HG03354 (cell line): Measurements from ENCODE around the gene CLCNKB.
"Not testable (repeated sequence)": the region's sequence is repeated elsewhere in the genome, so short reads cannot be mapped to it uniquely, and the experiment has no call there.

Experiments
- ATAC-seq: cut with Tn5 transposase; IDR thresholded peaks from one replicate; pipeline ENCODE4 v1.9.1; 2021; ENCODE audit warnings: mild to moderate bottlenecking; ENCODE audit not compliant: unreplicated experiment, poor library complexity, severe bottlenecking

The CLCNKB gene

DNA sequence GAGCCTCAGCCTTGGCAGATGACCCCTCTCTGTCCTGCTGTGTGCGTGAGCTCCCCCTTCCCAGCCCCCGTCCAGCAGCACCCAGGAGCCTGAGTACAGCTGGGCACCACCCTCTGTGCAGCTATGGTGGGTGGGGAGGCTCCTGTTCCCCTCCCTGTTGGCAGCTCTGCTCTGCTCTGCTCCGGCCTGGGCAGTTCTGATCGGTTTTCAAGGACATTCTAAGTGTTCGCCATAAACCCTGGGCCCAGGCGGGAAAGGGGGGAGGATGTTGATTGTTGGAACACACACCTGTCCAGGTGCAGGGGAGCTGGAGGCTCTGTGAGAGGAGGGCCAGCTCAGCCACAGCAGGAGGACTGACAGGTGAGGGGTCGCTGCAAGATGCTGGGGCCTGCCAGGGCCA is at the start of gene CLCNKB:
Gene CLCNKB (plus strand): TSS at position 262 of the 400 bp plus-strand sequence. CDS start 711 bp downstream, outside the sequence.
- no peak for ATAC-seq

DNA sequence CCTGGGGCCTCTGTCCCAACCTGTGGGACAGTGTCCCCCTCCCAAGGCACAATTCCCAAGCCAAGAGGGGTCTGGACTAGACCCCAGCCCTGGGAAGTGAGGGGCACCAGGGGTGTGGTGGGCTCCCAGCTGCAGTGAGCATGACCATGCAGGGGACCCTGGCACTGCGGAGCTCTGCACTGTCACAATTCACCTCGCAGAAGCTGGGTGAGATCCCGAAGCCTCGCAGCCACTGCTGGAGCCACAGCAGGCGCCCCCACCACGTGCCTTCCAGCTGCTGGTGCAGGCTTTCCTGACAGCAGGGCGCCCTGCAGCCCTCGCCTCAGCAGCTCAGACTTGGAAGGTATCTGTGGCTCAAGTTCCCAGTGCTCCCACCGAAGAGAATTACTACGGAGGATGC is 49.5 kb upstream of the CLCNKB start:
- no peak for ATAC-seq

DNA sequence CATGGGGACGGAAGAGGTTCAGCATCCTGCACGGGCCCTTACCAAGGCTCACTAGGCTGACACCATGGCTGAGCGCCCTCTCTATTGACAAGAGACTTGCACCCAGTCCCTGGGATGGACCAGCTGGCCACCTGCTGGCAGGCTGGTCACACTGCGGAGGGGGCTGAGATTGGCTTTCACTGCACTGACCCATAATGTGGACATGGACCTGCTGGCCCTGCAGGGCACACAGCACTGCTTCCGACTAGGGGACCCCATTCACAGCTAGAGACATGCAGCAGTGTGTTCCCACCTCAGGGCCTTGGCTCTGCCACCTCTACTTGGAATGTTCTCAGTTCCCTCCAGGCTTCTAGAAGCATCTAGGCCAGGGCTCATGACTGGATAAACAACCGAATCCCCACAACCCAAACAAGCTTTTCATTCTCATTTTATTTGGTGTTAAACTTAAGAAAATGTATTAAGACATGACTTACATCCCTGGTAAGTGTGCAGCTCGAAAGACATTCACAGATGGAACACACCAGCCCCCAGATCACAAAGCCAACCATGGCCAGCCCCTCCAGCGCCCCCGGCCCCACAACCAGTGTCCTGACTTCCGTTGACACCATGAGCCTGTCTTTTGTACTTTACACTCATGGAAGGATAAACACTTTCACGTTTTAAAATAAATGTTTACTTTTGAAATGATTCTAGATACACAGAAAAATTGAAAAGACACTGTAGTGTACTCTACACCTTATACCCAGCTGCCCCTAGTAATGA is 48.8 kb upstream of the CLCNKB start:
- no peak for ATAC-seq

DNA sequence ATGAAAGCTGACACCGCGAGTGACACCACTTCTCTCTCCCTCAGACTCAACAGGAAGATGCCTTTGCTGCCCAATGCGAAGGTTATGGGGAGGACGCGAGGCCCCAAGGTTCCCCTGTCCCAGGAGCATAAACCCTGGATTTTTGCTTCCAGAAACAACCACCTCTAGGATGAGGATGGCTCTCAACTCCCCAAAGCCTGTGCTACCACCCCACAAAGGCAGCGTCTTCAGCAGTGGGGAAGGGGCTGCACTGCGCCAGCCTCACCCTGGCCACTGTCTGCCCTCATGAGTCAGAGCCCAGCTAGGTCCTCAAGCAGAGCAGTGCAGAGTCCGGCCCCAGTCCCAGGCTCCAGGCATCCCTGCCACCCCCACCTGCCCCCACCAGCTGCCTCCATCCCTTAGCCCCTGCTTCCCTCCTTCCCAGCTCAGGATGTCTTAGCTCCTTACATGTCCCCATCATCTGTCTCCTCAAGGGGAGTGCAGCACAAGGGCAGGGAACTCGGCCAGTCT is 46.5 kb upstream of the CLCNKB start:
- ATAC-seq = no peak

DNA sequence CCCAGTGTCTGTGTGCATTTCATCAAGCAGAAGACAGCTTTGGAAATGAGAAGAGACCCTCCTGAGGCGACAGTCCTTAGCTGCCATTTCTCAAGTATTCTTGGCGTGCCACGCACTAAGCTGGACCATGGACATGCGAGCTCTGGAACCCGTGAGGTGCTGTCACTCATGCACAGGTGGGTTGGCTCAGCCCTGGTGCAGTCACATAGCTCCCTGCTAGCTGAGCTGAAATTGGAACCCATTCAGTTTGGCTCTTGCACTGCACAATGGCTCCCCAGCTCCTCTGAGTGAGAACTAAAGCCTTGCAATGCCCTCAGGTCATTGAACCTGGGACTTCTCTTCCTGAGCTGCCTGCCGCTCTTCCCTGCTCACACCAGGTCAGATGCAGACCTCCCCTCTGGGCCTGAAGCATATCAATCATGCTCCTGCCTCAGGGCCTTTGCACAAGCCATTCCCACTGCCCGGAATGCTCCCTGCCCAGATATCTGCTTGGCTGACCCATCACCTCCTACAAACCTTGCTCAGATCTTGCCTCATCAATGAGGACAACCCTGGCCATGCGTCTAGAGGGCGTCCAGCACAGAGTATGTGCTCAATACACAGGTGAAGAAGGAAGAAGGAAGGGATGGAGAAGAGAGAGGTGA is 45.8 kb upstream of the CLCNKB start:
- no peak for ATAC-seq

DNA sequence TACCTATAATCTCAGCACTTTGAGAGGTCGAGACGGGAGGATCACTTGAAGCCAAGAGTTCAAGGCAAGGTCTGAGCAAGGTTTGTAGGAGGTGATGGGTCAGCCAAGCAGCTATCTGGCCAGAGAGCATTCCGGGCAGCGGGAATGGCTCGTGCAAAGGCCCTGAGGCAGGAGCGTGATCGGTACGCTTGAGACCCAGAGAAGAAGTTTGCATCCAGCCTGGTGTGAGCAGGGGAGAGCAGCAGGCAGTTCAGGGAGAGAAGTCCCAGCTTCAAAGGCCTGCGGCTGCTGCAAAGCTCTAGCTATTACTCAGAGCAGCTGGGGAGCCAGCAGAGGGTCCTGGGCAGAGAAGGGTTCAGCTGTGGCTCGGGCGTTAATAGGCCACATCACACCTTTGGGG is 44.7 kb upstream of the CLCNKB start:
- no peak for ATAC-seq

DNA sequence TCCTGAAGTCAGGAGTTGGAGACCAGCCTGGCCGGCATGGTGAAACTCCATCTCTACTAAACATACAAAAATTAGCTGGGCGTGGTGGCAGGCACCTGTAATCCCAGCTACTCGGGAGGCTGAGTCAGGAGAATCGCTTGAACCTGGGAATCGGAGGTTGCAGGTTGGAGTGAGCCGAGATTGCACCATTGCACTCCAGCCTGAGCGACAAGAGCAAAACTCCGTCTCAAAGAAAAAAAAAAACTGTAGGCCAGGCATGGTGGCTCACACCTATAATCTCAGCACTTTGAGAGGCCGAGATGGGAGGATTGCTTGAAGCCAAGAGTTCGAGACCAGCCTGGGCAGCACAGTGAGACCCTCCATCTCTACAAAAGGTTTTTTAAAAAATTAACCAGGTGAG is 42.3 kb upstream of the CLCNKB start:
- not testable (repeated sequence) for ATAC-seq

DNA sequence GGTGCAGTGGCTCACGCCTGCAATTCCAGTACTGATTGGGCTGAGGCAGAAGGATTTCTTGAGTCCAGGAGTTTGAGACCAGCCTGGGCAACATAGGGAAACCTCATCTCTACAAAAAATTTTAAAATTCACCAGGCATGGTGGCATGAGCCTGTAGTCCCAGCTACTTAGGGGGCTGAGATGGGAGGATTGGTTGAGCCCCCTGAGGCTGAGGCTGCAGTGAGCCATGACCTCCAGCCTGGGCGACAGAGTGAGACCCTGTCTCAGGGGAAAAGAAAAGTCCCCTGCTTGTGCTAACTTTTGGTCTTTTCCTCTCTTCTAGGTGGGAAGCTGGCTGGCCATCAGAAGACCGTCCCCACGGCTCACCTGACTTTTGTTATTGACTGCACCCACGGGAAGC is 38.0 kb upstream of the CLCNKB start:
- no peak for ATAC-seq

DNA sequence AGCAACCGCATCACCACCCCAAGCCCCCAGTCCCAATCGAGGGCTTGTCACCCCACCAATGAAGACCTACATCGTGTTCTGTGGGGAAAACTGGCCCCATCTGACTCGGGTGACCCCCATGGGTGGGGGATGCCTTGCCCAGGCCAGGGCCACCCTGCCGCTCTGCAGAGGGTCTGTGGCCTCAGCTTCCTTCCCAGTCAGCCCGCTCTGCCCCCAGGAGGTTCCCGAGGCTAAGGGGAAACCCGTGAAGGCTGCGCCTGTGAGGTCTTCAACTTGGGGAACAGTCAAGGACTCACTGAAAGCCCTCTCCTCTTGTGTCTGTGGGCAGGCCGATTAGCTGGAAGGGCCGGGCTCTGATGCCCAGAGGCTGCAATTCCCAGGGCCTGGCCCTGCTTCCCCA is 37.6 kb upstream of the CLCNKB start:
- ATAC-seq = no peak

DNA sequence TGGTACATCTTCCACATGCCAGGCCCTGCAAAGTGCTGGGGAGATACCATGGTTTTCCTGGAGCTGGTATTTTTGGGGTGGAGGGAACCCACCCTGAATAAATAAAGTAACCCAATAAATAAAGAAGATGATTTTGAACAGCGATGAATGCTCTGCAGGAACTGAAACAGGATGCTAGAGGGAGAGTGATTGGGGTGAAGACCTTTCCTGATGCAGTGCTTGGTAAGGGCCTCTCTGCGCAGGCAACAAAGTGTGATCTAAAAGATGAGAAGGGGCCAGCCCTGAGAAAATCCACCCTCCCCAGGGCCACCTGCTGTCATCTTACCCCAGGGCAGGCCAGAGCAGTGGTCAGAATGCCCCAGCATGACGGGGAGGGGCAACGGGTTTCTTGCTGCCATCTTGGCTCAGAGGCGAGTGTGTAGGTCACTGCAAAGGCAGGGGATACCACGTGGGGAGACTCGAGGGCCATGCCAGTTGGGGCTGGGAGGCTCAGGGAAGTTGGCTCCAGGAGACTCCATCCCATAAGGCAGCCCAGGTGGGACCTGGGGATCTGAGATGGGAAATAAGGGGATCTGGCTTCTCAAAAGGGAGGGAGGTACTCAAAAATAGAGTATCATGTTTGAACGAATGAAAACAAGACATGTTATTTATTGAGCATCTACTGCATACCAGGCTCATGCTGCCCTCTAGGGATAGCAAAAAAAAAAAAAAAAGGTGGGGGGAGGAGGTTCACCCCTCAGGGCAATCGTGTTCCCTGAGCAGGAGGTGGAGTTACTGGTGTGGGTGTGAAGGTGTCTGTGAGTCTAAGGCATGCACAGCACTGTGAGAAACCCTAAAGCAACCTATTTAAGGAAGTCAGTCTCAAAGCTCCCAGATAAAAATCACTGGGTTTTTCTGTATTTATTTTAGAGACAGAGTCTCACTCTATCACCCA is 36.8 kb upstream of the CLCNKB start:
- no peak for ATAC-seq

DNA sequence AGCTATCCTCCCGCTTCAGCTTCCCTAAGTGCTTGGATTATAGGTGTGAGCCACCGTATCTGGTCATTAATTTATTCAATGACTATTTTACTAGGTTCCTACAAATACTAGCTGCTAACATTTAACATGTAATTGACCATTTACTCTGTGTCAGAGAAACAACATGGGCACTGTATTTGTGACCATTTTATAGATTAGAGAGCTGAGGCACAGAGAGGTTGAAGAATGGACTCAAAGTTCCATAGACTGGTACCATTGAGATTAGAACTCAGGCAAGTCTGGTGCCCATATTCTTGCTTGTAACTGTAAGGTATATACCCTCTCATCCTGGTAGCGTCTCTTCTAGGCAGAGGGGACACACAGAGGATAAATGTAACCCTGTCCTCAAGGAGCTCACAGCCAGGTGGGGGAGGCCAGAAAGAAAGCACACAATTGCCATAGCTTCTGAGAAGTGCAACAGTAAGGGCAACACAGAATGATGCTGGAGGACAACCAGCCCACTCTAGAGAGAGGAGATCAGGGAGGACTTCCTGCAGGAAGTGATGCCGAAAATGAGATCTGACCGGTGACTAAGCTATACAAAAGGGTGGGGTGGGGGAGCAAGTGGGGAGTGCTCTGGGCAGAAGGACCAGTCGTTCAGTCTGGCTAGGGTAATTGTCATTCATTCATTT is 35.8 kb upstream of the CLCNKB start:
- ATAC-seq = no peak

DNA sequence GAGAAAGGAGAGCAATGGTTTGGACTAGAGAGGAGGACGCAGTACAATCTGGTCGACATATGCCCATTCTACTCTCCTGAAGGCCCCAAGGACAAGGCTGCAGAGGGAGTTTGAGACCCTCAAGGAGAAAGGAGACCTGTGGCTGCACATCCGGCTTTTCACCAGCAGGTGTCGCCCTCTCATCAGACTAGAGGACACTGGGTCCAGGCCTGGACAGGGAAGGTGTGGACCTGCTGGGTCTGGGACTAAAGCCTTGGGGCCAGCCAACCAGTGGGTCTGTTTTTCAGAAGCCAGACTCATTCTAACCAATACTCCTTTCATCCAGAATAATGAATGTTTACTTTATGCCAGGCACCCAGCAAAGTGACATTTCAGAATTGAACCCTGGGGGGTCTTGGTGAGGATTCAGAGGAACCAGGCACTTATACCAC is 34.5 kb upstream of the CLCNKB start:
- no peak for ATAC-seq

DNA sequence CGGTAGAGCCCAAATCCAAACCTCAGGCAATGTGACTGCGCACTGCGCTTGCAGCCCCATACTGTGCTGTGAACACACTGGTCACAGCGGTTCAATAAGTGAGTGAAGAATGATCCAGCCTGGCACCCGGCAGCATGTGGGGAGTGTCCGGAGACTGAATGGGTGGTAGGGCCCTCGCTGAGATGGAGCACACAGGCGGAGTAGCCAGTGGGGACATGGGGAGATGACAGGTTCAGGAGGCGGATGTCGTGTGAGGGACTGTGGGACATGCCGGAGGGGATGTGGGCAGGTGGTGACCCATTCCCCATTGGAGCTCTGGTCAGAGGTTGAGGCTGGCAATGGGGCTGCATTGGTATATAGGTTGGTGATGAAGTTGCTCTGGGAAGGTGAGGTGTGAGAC is 33.9 kb upstream of the CLCNKB start:
- ATAC-seq = no peak

DNA sequence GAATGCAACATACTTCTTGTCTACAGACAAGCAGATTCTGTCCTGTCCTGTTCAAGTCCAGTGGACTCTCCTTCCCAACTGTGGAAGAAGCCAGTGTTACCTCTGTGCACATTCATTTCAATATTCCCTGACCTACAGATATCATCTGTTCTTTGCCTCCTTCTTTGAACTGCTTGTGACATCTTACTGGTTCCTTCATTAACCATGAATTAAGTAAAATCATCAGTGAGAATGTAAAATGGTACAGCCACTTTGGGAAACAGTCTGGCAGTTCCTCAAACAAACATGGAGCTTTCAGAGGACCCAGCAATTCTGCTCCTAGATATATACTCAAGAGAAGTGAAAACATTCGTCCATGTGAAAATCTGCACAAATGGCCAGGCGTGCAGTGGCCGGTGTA is 32.7 kb upstream of the CLCNKB start:
- ATAC-seq = no peak

DNA sequence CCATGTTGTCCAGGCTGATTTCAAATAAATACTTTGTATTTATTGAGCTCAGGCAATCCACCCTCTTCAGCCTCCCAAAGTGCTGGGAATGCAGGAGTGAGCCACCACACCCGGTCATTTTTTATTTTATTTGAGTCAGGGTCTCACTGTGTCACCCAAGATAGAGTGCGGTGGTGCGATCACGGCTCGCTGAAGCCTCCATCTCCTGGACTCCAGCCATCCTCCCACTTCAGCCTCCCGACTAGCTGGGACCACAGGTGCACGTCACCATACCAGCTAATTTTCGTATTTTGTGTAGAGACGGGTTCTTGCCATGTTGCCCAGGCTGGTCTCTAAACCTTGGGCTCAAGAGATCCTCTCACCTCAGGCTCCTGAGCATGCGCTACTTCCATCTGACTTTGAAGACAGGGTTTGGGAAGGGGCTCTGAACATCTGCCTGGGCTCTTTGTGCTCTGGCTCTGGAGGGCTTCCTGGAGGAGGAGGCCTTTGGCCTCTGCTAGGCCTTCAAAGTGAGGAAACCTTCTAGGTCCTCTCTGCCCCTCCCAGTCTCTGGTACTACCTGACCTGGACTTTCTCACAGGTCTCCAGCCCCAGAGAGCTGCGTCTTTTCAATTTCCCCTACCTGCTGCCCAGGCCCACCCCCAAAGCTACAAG is 31.5 kb upstream of the CLCNKB start:
- no peak for ATAC-seq

DNA sequence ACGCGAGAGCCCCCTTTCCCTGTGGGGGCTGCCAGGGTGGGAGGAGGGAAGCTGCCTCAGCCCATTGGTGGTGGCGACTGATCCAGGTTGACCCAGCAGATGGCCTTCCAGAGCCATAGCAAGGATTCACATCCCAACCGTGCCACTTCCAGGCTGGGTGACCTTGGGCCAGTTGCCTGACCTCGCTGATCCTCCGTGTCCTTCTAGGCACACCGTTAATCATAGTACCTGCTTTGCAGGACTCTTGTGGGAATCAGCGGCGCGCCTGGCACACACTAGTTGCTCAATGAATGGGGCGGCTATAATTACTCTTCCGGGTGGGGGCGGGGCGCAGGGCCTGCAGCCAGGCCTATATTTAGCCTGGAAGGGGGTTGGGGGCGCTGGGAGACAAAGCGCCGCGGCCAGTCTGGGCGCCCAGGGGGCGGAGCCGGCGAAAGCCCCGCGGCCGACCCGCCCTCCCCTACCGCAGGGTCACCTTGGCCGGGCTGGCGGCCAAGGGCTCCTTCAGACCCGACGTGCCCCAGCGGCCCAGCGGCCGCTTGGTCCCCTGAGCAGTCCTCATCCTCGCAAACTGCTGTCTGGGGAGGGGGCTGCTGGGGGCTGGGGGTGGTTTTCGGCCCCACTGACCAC is 30.9 kb upstream of the CLCNKB start:
- no peak for ATAC-seq

DNA sequence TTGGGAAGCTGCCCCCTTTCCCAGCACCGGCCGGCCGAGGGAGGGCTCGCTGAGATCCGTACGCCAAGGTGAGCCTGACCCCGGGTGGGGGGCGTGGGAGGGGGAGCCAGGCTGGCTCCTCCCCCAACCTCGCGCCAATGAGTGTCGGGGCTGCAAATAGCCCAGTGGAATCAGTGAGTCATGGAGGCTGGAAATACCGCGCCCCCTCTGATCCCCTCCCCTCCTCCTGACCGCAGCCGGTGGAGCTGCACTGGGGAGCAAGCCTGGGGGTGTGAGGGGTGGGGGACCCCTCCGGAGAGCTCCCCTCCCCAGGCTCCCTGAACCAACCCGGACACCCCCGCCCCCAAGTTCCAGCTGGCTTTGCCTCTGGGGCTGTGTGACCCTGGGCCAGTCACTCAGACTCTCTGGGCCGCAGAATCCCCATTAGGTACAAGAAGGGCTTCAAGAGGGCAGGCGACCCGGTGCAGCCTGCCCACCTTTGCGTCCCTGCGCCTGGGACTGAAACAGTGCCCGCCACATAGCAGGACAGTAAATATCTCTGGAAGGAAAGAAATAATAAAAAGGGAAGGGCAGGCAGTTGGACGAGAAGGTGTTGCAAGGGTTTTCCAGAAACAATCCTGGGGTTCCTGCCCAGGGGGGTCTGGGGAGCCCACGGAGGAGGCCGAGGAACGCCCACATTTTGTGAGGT is 30.2 kb upstream of the CLCNKB start:
- no peak for ATAC-seq

DNA sequence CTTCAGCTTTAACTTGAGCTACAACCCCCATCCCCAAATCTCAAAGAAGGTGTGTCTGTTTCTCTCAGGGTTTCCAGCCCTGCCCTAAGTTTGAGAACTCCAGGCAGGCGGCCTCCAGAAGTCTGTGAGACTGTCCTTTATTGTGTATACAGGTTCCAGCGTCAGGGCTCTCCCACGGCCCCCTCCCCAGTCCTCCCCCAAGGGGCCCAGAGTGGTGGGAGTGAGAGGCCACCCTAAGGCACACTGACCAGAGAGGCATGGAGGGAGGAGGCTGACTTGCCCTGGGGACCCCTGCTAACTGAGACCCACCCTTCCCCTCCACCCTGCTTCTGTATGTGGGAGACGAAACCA is 29.7 kb upstream of the CLCNKB start:
- ATAC-seq = no peak
